Stimulated activated CD4-positive, alpha-beta T cell treated with anti-CD3 and anti-CD28 coated beads, Interleukin-12 subunit alpha, Interleukin-12 subunit beta, amount 100 ng/mL, for 24 hours (primary cell): Measurements from ENCODE around the gene PDE4D.

Source experiments
- DNase-seq, 2 experiments: peaks; one replicate each; pipeline ENCODE4 v3.0.0-alpha.2; 2020; ENCODE audit warnings: low read depth in 2 of 2

The PDE4D gene

GRCh38 chr5:59140133-59140532 is 753.4 kb downstream of the PDE4D start:
- DNase-seq: no peak

- no peak for DNase-seq
These were observed 753.8 kb downstream of the PDE4D start for GRCh38 chr5:59139695-59140094.

- DNase-seq: no peak
These were observed 755.0 kb downstream of the PDE4D start for GRCh38 chr5:59138509-59138908.

GRCh38 chr5:59137846-59138245 is 755.7 kb downstream of the PDE4D start:
- no peak for DNase-seq

DNA sequence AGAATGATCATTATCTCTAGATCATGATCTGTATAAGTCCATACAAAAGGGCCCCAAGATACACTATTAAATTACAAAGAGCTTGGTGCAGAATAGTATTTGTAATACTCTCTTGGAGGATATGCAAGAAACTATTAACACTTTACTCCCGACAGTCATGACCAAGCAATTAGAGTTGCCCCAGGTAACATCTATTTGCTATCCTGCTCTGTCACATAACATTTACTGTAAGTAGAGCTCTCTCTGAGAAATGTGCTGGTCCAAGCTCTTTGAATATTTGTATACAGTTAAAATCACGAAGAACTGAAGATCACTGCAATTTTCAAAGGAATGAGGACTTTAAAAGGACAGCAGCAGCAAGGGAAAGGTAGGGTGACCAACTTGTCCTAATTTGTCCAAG is 757.0 kb downstream of the PDE4D start:
- no peak for DNase-seq

DNA sequence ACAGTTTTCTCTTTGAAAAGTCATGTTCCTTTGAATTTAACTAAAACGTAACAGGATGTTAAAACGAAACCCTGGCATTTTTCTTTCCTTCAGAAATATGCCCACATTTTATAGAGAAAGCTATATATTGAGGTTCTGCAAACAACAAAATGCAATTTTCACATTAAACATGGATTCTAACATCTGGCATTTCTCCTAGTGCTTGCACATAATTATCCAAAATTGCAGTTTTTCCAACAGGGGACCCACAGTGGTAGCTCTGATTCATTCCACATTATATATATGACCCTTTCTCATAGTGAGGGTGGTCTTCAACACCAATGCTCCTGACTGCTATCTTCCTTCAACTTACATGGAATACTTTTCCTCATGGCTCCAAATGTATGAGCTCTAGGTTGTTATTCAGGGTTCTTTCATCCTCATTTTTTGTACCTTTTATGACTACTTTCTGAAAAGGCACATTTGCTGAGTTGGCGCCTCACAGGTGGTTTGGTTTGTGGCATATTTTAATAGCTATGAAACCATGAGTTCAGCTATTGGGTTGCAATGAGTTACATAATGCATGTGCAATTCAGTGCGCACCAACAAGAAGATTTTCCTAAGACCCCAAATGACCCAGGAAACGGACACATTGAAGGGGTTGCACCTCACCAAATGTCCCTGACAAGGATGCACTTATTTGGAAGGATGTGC is 758.9 kb downstream of the PDE4D start:
- no peak for DNase-seq

- no peak for DNase-seq
These were observed 759.7 kb downstream of the PDE4D start for GRCh38 chr5:59133764-59134261.

GRCh38 chr5:59132131-59132530 is 761.4 kb downstream of the PDE4D start:
- no peak for DNase-seq

DNA sequence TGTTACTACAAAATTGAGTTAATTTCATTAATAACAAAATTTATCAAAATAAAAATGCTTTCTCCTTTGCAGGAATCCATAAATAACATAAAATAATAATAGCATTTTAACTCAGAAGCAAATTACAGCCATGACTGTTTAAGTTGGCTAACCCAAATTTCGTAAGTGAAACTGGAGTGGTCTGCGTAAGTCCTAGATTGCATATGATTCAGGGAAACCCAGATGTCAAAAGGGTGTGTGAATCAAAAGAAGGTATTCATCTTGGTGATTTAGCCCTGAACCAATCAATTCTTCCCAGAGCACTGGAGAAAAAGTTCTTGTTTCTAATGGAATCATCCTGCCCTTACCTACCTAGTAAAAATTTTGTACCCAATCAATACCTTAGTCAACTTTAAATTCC is 763.1 kb downstream of the PDE4D start:
- no peak for DNase-seq

GRCh38 chr5:59128646-59129290 is 764.8 kb downstream of the PDE4D start:
- no peak for DNase-seq

DNA sequence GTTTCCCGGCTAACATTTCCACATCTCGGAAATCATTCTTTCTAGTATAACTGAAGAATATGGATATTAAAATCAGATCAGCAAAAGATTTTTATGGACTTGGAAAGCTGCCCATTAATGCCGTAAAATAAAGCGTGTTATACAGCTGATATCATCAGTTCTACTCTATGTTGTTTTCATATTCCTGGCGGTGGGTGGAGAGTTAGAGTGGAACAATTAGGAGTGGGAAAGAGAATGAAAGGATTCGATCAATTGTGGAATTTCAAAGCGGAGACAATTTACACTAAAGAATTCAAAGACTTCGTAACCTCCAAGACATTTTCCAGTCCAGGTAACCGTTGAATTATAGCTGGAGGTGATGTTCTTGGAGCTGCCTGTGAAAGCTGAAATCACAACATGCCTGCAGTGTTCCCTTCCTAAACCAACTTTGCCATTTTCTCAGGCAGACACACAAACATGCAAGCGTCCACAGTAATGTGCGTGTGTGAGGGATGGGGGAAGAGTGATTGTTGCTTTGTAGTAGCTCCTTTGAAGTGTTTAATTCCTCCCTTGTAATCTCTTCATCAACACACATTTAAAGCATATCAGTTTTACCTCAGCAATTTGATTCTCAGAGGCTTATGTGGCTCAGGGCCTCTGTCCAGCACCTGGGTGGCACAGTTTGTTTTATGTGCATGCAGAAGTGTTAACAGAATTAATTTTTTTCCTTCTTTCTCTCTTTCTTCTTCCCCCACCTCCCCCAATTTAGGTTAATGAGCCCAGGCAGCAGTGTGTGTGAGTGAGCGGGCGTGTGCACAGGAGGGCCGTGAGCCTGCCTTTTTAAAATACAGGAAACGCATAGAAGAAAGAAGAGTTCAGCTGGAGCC is 766.6 kb downstream of the PDE4D start:
- no peak for DNase-seq

DNA sequence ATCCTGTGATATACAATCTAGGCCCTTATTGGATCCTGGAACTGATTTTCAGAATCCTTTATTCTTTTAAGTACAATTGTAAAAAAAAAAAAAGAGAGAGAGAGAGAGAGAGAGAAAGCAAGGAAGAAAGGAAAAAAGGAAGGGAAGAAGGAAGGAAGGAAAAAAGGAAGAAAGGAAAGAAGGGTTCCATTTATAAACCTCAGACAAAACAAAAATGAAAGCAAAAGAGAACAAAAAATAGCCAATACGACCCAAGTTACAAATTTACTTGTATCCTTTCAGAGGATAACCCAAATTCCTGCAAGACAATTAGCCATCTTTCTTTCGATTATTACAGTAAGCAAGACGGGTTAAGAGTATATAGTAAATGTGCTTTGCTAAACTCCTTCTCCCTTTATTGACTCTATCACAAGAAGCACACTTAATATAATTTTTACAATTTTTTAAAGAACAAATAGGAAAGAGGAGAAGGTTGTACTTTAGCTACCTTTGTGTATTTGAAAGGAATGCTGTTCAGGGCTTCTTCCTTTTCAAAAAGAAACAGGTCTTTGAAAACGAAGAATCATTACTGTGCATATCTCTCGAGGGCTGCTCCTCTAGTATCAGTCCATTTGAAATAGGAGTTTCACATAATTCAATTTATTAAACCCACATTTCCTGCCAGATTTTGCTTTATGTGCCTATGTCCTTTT is 767.4 kb downstream of the PDE4D start:
- no peak for DNase-seq

DNA sequence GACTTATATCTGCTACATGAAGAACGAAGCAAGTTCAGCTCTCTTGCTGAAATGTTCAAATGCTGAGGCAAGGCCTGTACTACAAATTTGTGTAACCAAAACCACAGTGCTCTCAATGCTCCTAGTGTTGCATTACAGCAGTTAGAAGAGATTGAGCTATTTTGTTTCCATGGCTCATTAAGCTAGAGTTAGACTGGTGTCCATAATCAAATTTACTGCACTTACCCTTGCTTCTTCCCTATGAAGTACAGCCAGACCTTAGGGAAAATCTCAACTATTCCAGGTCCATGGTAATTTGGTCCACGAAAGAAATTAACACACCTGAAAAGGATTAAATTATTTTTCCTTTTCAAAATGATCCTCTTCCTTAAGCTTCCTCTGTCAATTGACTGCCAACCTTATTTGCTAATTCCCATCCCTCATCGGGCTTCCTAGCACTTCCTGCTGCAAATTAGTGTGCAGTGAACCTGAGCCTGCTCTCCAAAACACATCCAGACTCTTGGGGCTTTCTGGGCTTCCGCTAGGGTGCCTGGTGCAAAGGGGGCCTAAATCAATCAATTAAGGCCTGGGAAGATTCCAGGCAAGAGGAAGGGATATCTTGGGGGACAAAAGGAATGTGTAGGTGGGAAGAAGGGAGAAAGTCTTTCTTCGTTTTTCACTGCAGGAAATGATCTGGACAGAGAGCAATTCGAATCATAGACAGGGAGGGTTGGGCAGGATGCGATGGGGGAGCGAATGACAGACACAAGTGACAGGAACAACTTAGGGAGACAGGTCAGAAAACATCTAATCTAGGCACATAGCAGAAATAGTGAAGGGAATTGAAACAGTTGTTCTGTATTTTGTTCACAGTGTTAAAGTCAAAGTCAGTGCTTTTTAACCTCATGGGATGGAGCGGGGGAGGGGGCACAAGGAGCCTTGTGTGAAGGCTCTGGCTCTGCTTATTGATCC is 768.2 kb downstream of the PDE4D start:
- DNase-seq: peak in 1 of 2 experiments; percentile 11

DNA sequence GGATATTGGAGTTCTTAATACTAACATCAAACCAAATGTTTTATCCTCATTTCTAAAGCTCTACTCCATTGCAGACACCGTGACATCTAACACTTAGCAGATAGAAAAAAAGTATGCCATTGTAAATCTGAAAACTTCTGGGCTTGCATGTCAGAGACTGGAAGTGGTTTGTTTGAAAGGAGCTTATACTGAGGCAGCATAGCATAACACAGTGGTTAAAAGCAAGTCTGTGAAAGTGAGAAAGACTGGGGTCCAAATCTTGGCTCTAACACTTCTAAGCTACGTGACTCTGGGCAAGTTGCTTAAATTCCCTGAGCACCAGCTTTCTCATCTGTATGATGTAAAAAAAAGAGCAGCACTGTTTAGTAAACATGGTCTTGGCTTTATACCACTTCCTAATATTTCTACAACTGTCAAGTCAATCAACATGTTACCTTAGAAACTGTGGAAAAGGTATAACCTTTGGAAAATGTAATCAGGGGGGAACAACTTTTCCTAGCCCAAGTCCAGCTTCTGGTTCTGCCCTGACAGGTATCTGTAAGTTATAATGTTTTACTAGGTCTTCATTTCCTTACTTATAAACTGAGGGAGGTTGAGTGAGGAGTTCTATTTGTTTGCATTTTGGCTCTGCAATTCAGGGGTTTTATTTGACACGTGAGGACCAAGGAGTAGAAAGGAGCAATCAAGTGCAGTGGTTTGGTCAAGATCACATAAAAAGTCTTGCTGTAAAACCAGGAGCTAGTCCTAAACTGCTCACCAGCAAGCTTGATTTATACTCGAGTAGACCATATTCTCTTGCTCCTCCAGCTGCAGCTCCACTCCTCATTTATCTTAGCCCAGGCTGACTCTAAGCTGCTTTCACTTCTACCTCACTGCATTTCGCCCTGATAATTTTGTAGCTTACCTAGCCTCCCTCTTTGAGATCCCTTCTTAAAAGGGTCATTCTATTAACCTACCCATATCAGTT is 769.6 kb downstream of the PDE4D start:
- no peak for DNase-seq

GRCh38 chr5:59119480-59119879 is 774.0 kb downstream of the PDE4D start:
- DNase-seq: no peak

GRCh38 chr5:59117320-59117719 is 776.2 kb downstream of the PDE4D start:
- no peak for DNase-seq

GRCh38 chr5:59116231-59116865 is 777.2 kb downstream of the PDE4D start:
- no peak for DNase-seq

DNA sequence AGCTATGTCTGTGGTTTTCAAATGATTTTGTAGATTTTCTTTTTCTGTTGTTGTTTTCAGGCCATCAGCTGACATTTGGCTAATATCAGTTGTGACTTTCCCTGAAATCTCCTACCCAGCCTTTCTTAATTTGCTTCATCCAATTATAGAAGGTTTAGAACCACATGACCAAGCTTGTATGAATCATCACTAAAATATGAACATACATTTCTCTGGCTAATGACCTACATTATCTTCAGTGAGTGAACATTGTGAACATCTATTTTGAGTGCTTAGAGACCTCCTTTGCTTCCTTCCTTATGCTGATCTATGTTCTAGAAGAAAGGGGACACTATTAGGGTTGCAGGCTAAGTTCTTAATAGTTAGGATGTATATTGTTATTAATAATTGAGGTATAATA is 778.2 kb downstream of the PDE4D start:
- DNase-seq: no peak

- DNase-seq: no peak
These were observed 784.1 kb downstream of the PDE4D start for GRCh38 chr5:59109383-59109782.
